K562 (cell line): ENCODE data around the gene C6orf89. TPM values are rescaled to one million over a fixed set of nuclear protein-coding genes. Genes with fewer than 3 reads are reported as not detected.

Source experiments
- CBFA2T3 ChIP-seq: fragments of 450-650 bp; IDR thresholded peaks from 2 replicates; pipeline ENCODE4 v1.6.1; 2017
- CHD2 ChIP-seq: IDR thresholded peaks from 2 replicates; pipeline ENCODE4 v1.6.1; 2011; ENCODE audit warnings: low read depth, low read length
- DIDO1 ChIP-seq: fragments of 450-650 bp; IDR thresholded peaks from 2 replicates; pipeline ENCODE4 v1.6.1; 2016; ENCODE audit warnings: low read depth, missing biosample characterization, missing genetic modification characterization
- FOXA1 ChIP-seq: fragments of 450-650 bp; IDR thresholded peaks from 2 replicates; pipeline ENCODE4 v1.6.1; 2016; ENCODE audit warnings: mild to moderate bottlenecking, borderline replicate concordance
- HDAC1 ChIP-seq, 2 experiments: fragments of 450-650 bp; IDR thresholded peaks; 2 replicates each; pipeline ENCODE4 v1.6.1; 2016 to 2017; ENCODE audit warnings: inconsistent platforms in 1 of 2, mild to moderate bottlenecking in 1 of 2, moderate library complexity in 1 of 2
- HEY1 ChIP-seq: fragments of 250-450 bp; sonication (Bioruptor Pico); IDR thresholded peaks from 2 replicates; pipeline ENCODE4 v1.5.0; 2020; ENCODE audit warnings: mild to moderate bottlenecking, moderate library complexity, borderline replicate concordance
- ILF3 ChIP-seq: fragments of 450-650 bp; IDR thresholded peaks from 2 replicates; pipeline ENCODE4 v1.6.1; 2018; ENCODE audit warnings: antibody characterized with exemption, mild to moderate bottlenecking, moderate library complexity, borderline replicate concordance
- MIER1 ChIP-seq: fragments of 450-650 bp; IDR thresholded peaks from 2 replicates; pipeline ENCODE4 v1.6.1; 2016; ENCODE audit warnings: antibody characterized with exemption, mild to moderate bottlenecking, low read depth
- MTF1 ChIP-seq: fragments of 250-450 bp; sonication (Bioruptor Pico); IDR thresholded peaks from 2 replicates; pipeline ENCODE4 v1.9.0; 2021; ENCODE audit warnings: moderate library complexity, mild to moderate bottlenecking, inconsistent platforms, borderline replicate concordance
- NR4A1 ChIP-seq, 2 experiments: fragments of 250-450 bp in 1 of 2; fragments of 450-650 bp in 1 of 2; sonication (Bioruptor Pico) in 1 of 2; IDR thresholded peaks; 2 replicates each; pipeline versions ENCODE4 v1.4.0 to v1.6.1; 2016 to 2020; ENCODE audit warnings: mild to moderate bottlenecking in 2 of 2, missing compliant biosample characterization in 1 of 2, missing genetic modification characterization in 1 of 2, moderate library complexity in 1 of 2
- NRF1 ChIP-seq, 2 experiments: fragments of 450-650 bp; IDR thresholded peaks in 1 of 2; conservative IDR thresholded peaks in 1 of 2; 2 replicates each; pipeline ENCODE4 v1.6.1; 2014; ENCODE audit warnings: mild to moderate bottlenecking in 2 of 2
- RFX7 ChIP-seq: fragments of 250-450 bp; sonication (Bioruptor Pico); IDR thresholded peaks from 2 replicates; pipeline ENCODE4 v1.5.1; 2021; ENCODE audit warnings: mild to moderate bottlenecking
- SLC30A9 ChIP-seq: fragments of 250-450 bp; sonication (Bioruptor Pico); IDR thresholded peaks from 2 replicates; pipeline ENCODE4 v1.8.0; 2022; ENCODE audit warnings: mild to moderate bottlenecking, moderate library complexity
- SMARCA4 ChIP-seq: fragments of 450-650 bp; IDR thresholded peaks from 2 replicates; pipeline ENCODE4 v1.6.1; 2016
- SMARCA5 ChIP-seq: fragments of 450-650 bp; IDR thresholded peaks from 2 replicates; pipeline ENCODE4 v1.6.1; 2016
- TEAD4 ChIP-seq, 2 experiments: sonication (generic) in 1 of 2; formaldehyde crosslinking in 1 of 2; IDR thresholded peaks; 2 replicates each; pipeline versions ENCODE4 v1.6.1 to v1.8.0; 2012 to 2022; ENCODE audit warnings: borderline replicate concordance in 1 of 2, inconsistent platforms in 1 of 2, low read length in 1 of 2, mild to moderate bottlenecking in 1 of 2, missing genetic modification reagents in 1 of 2
- THRAP3 ChIP-seq: fragments of 450-650 bp; IDR thresholded peaks from 2 replicates; pipeline ENCODE4 v1.6.1; 2016; ENCODE audit warnings: mild to moderate bottlenecking, inconsistent platforms, borderline replicate concordance
- ZNF134 ChIP-seq: fragments of 250-450 bp; sonication (Bioruptor Pico); conservative IDR thresholded peaks from 2 replicates; pipeline ENCODE4 v1.4.0; 2020
- ZNF146 ChIP-seq: IDR thresholded peaks from one replicate; pipeline ENCODE4 v1.6.1; 2018; ENCODE audit warnings: missing compliant biosample characterization; ENCODE audit not compliant: unreplicated experiment
- ZNF583 ChIP-seq: fragments of 250-450 bp; sonication (Bioruptor Pico); IDR thresholded peaks from 2 replicates; pipeline ENCODE4 v1.4.0; 2020
- ZNF589 ChIP-seq: fragments of 200-800 bp; sonication (Bioruptor generic); IDR thresholded peaks from 2 replicates; pipeline ENCODE4 v1.6.1; 2016; ENCODE audit warnings: low read depth, missing genetic modification characterization, missing compliant biosample characterization
- ZNF76 ChIP-seq: fragments of 250-450 bp; sonication (Bioruptor Pico); IDR thresholded peaks from 2 replicates; pipeline ENCODE4 v1.4.0; 2020; ENCODE audit warnings: mild to moderate bottlenecking, moderate library complexity, borderline replicate concordance
- polyA plus RNA-seq, 8 experiments: library from polyadenylated mRNA; depleted of rRNA in 4 of 8; stranded (reverse) in 5 of 8; unstranded in 3 of 8; fragments of >200 nt; fragmentation: Nextera tagmentation in 2 of 8; fragmentation: Illumina TruSeq in 1 of 8; extraction: Ambion mirVana in 2 of 8; extraction: Trizol in 1 of 8; gene quantifications; 2 replicates each; pipeline versions ENCODE4 v1.2.1 to v1.2.3, GENCODE V29; 2011 to 2014; ENCODE audit warnings: inconsistent platforms in 1 of 8, missing spikeins in 1 of 8
- total RNA-seq, 7 experiments: library from RNA; depleted of rRNA in 6 of 7; stranded (reverse); fragments of >200 nt in 6 of 7; fragmentation: Illumina TruSeq in 2 of 7; extraction: Trizol in 2 of 7; gene quantifications; 2 replicates each; pipeline versions ENCODE4 v1.2.1 to v1.2.3, GENCODE V29; 2011 to 2021; ENCODE audit warnings: low replicate concordance in 1 of 7
- TF ChIP-seq, protein P1 (sequence below): fragments of 450-650 bp; formaldehyde crosslinking; IDR thresholded peaks from 2 replicates; pipeline ENCODE4 v1.4.0; 2020; ENCODE audit warnings: mild to moderate bottlenecking, mixed read lengths
- TF ChIP-seq, protein P2 (sequence below): sonication (generic); formaldehyde crosslinking; IDR thresholded peaks from 2 replicates; pipeline ENCODE4 v1.4.0; 2020; ENCODE audit warnings: mild to moderate bottlenecking, missing genetic modification reagents
- TF ChIP-seq, protein P3 (sequence below): sonication (generic); formaldehyde crosslinking; IDR thresholded peaks from 2 replicates; pipeline ENCODE4 v1.8.0; 2022; ENCODE audit warnings: missing genetic modification reagents, mild to moderate bottlenecking, borderline replicate concordance

Gene C6orf89
- total and polyA plus RNA-seq, 9 of the 15 experiments (the other 6 are each of a cell fraction or from before 2014, with no cell fraction given), result 35.2 to 111 (median 58.5) TPM

DNA sequence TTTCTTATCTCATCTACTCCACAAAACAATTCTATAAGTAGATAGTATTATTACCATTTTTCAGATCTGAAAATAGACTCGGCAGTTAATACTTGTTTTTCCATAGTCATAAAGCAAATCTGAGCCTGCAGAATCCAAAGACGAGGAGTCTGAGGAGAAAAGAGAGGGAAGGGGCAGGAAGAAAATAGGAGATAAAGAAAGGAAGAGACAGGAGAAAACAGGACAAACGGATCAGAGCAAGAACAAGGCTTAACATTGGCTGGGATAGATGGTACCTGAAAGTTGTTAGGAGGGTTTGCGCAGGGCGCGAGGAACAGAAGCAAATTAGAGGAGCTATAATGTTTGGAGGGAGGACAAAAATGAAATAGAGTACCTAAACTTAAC, 10.5 kb upstream of the C6orf89 start (continued):
- peak in 1 of 2 experiments; percentile 7; a peak in 1 of 4 replicates for TF ChIP-seq NRF1 (conservative IDR thresholded peaks at IDR 0.05 in 1 of 2, IDR thresholded peaks at IDR 0.05 in 1 of 2)
- TF ChIP-seq ZNF134 (CRISPR knock-in tag), result no peak
- TF ChIP-seq, protein P1, sequence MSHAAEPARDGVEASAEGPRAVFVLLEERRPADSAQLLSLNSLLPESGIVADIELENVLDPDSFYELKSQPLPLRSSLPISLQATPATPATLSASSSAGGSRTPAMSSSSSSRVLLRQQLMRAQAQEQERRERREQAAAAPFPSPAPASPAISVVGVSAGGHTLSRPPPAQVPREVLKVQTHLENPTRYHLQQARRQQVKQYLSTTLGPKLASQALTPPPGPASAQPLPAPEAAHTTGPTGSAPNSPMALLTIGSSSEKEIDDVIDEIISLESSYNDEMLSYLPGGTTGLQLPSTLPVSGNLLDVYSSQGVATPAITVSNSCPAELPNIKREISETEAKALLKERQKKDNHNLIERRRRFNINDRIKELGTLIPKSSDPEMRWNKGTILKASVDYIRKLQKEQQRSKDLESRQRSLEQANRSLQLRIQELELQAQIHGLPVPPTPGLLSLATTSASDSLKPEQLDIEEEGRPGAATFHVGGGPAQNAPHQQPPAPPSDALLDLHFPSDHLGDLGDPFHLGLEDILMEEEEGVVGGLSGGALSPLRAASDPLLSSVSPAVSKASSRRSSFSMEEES (CRISPR knock-in tag), result no peak
- TF ChIP-seq SMARCA4, result peak; percentile 33; the same call in 1 of the 2 replicates
- TF ChIP-seq HDAC1 (IDR thresholded peaks at IDR 0.05), result peak; percentile 59 to 65; a peak in 3 of 4 replicates
- TF ChIP-seq CHD2, result no peak
- TF ChIP-seq DIDO1 (tag), result no peak
- TF ChIP-seq THRAP3, result 0 out of 2 replicates have a peak, but pooled peaks have one; percentile 51
- no peak for TF ChIP-seq TEAD4 (IDR thresholded peaks at IDR 0.05; ENCODE audit: low read length)
- TF ChIP-seq TEAD4 (CRISPR knock-in tag; IDR thresholded peaks at IDR 0.05; ENCODE audit: borderline replicate concordance), result no peak
- TF ChIP-seq RFX7 (CRISPR knock-in tag), result no peak
- TF ChIP-seq HEY1 (CRISPR knock-in tag), result 0 out of 2 replicates have a peak, but pooled peaks have one; percentile 48
- TF ChIP-seq MIER1, result peak; percentile 56; the same call in 1 of the 2 replicates
- 0 out of 2 replicates have a peak, but pooled peaks have one; percentile 39 for TF ChIP-seq SLC30A9
- 0 out of 2 replicates have a peak, but pooled peaks have one; percentile 26 for TF ChIP-seq ILF3
- 0 out of 2 replicates have a peak, but pooled peaks have one; percentile 61 for TF ChIP-seq SMARCA5
- no peak for TF ChIP-seq ZNF76
- no peak for TF ChIP-seq CBFA2T3
- no peak for TF ChIP-seq MTF1 (CRISPR knock-in tag)
- TF ChIP-seq NR4A1 (CRISPR knock-in tag; IDR thresholded peaks at IDR 0.05), result no peak
- no peak for TF ChIP-seq NR4A1 (tag; IDR thresholded peaks at IDR 0.05)
- TF ChIP-seq, protein P2, sequence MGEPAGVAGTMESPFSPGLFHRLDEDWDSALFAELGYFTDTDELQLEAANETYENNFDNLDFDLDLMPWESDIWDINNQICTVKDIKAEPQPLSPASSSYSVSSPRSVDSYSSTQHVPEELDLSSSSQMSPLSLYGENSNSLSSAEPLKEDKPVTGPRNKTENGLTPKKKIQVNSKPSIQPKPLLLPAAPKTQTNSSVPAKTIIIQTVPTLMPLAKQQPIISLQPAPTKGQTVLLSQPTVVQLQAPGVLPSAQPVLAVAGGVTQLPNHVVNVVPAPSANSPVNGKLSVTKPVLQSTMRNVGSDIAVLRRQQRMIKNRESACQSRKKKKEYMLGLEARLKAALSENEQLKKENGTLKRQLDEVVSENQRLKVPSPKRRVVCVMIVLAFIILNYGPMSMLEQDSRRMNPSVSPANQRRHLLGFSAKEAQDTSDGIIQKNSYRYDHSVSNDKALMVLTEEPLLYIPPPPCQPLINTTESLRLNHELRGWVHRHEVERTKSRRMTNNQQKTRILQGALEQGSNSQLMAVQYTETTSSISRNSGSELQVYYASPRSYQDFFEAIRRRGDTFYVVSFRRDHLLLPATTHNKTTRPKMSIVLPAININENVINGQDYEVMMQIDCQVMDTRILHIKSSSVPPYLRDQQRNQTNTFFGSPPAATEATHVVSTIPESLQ (CRISPR knock-in tag), result no peak
- no peak for TF ChIP-seq ZNF589 (CRISPR knock-in tag)
- TF ChIP-seq, protein P3, sequence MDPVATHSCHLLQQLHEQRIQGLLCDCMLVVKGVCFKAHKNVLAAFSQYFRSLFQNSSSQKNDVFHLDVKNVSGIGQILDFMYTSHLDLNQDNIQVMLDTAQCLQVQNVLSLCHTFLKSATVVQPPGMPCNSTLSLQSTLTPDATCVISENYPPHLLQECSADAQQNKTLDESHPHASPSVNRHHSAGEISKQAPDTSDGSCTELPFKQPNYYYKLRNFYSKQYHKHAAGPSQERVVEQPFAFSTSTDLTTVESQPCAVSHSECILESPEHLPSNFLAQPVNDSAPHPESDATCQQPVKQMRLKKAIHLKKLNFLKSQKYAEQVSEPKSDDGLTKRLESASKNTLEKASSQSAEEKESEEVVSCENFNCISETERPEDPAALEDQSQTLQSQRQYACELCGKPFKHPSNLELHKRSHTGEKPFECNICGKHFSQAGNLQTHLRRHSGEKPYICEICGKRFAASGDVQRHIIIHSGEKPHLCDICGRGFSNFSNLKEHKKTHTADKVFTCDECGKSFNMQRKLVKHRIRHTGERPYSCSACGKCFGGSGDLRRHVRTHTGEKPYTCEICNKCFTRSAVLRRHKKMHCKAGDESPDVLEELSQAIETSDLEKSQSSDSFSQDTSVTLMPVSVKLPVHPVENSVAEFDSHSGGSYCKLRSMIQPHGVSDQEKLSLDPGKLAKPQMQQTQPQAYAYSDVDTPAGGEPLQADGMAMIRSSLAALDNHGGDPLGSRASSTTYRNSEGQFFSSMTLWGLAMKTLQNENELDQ, result no peak
- no peak for TF ChIP-seq FOXA1
- no peak for TF ChIP-seq ZNF583 (CRISPR knock-in tag)
- no peak for TF ChIP-seq ZNF146 (CRISPR knock-in tag)
